ENCODE measurements around the gene IQSEC1.

The IQSEC1 gene

DNA sequence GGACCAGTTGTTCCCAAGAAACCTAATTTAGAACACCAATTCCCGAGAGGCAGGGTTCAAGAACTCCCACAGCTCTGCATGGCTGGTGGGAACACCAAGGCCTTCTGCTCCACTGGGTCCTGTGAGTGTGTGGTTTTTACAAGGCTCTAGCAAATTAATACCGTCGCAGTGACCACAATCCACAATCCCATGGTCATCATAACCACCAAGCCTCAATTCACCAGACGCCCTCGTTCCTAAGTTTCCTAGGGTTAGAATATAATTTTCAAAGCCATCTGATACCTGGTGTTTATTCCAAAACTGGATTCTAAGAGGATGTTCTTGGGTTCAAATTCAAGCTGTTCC is 116.9 kb downstream of the IQSEC1 start:
- H3K4me1 ChIP-seq (ENCODE audit: control insufficient read depth in 5 of 5, insufficient read depth in 5 of 5, low read length in 5 of 5): peaks cover 25 to 76% (median 67%) of the 10 kb centered on the region in 5 donors
- no peak overlapping the region for H3K9ac ChIP-seq (ENCODE audit: low read length in 5 of 5)
- H3K27ac ChIP-seq (ENCODE audit: low read depth, low read length): no peak overlapping the region
- H3K4me3 ChIP-seq (ENCODE audit: low read depth in 1 of 5, low read length in 5 of 5): no peak overlapping the region
- H3K9me3 ChIP-seq (ENCODE audit: control insufficient read depth in 5 of 5, low read length in 5 of 5): no peaks in the 10 kb centered on the region
- peaks cover 0 to 18% (median 4%) of the 10 kb centered on the region in 5 donors for H3K36me3 ChIP-seq (ENCODE audit: control insufficient read depth in 5 of 5, insufficient read depth in 5 of 5, low read length in 5 of 5)
- H3K27me3 ChIP-seq (ENCODE audit: control insufficient read depth in 5 of 5, insufficient read depth in 4 of 5, low read length in 5 of 5): no peaks in the 10 kb centered on the region

DNA sequence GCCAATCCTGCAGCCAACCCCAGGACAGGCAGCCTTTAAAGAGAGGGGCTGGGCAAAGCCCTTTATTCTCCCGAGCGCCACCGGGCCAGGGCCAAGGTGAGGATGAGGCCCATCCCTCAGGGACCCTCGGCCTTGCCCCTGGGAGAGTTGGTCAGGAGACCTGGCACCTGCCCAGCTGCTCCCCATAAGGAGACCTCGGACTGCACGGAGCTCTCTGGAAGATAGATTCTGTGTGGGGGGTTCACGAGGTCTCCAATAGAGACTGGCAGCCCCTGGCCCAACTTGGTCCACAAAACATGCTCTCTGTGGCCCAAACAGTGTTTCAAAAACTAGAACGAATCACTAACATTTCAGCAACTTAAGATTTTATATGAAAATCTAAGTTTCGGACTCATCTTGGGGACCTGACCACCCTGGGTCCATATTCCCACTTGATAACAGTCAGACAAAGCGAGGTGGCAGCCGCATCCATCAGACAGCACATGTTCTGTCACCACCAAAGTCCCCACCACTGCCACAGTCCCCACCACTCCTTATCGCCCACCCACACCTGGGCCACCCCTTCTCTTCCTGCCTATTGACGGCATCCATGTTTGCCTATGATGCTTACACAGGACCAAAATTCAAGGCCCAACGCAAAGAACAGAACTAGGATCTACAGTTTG is 117.4 kb downstream of the IQSEC1 start:
- Histone ChIP-seq H3K27me3 (ENCODE audit: control insufficient read depth in 5 of 5, insufficient read depth in 4 of 5, low read length in 5 of 5) (no peaks in the 10 kb centered on the region), H3K27ac (ENCODE audit: low read depth, low read length) (no peak overlapping the region), H3K9ac (ENCODE audit: low read length in 5 of 5) (peak overlapping the region in 1 of 5 donors; percentile 23), H3K4me1 (ENCODE audit: control insufficient read depth in 5 of 5, insufficient read depth in 5 of 5, low read length in 5 of 5) (peaks cover 25 to 71% (median 62%) of the 10 kb centered on the region in 5 donors), H3K36me3 (ENCODE audit: control insufficient read depth in 5 of 5, insufficient read depth in 5 of 5, low read length in 5 of 5) (peaks cover 0 to 18% (median 4%) of the 10 kb centered on the region in 5 donors), H3K4me3 (ENCODE audit: low read depth in 1 of 5, low read length in 5 of 5) (no peak overlapping the region), H3K9me3 (ENCODE audit: control insufficient read depth in 5 of 5, low read length in 5 of 5) (no peaks in the 10 kb centered on the region)

DNA sequence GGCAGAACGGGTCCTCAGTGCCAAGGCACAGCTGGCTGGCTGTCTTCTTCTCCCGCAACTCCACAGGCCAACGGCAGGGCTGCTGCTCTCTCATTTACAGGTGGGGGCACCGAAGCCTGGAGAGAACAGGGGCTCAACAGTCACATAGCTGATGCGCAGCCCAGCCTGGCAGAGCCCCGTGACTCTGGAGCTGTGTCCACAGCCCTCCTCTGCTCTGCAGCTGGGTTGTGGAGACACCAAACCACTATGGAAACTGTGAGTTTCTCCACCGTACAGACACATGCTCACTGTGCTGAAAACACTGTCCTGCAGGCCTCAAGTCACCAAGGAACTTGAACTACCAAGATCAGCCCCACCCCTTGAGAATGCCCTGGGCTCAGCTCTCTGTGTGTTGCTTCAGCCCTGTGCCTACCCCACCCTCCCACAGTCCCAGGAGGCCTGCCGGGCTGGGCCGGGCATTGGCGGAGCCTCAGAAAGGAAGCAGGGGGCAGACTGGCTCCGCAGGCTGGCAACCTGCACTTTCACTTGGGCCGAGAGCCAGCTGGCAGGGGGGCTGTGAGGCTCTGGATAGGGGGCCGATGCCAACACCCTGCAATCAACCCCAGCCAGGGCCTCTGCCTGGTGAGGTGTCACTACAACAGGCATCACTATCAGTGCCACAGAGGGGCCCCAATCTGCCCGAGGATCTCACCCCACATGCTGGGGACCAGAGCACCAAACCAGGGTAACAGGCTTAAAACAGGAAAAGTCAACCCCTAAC is 118.2 kb downstream of the IQSEC1 start:
- Histone ChIP-seq H3K36me3 (ENCODE audit: control insufficient read depth in 5 of 5, insufficient read depth in 5 of 5, low read length in 5 of 5) (peaks cover 0 to 18% (median 4%) of the 10 kb centered on the region in 5 donors), H3K27ac (ENCODE audit: low read depth, low read length) (peak overlapping the region; percentile 37), H3K27me3 (ENCODE audit: control insufficient read depth in 5 of 5, insufficient read depth in 4 of 5, low read length in 5 of 5) (no peaks in the 10 kb centered on the region), H3K4me1 (ENCODE audit: control insufficient read depth in 5 of 5, insufficient read depth in 5 of 5, low read length in 5 of 5) (peaks cover 24 to 66% (median 55%) of the 10 kb centered on the region in 5 donors), H3K9ac (ENCODE audit: low read length in 5 of 5) (peak overlapping the region in 4 of 5 donors; percentile 22 to 53 (median 36)), H3K4me3 (ENCODE audit: low read depth in 1 of 5, low read length in 5 of 5) (peak overlapping the region in 2 of 5 donors; percentile 2 to 8), H3K9me3 (ENCODE audit: control insufficient read depth in 5 of 5, low read length in 5 of 5) (no peaks in the 10 kb centered on the region)

DNA sequence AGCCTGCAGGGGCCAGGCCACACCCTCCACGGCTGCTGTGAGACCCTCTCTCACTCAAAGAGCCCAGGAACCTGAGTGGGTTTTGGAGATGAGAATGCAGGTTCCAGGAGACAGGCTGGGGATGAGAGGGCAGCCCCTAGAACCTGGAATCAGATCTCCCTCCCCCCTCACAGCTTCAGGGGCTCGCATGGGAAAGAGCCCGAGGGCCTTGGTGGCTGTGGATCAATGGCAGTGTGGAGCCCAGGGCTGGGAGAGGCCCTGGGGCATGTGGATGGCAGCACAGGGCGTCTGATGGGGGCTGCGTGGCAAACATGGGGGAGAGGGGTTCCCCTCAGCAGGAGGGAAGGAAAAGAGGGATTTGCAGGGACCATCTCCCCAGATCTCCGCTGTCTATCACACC is 119.0 kb downstream of the IQSEC1 start:
- no peak overlapping the region for H3K27ac ChIP-seq (ENCODE audit: low read depth, low read length)
- H3K9me3 ChIP-seq (ENCODE audit: control insufficient read depth in 5 of 5, low read length in 5 of 5): no peaks in the 10 kb centered on the region
- peaks cover 0 to 18% (median 4%) of the 10 kb centered on the region in 5 donors for H3K36me3 ChIP-seq (ENCODE audit: control insufficient read depth in 5 of 5, insufficient read depth in 5 of 5, low read length in 5 of 5)
- H3K4me3 ChIP-seq (ENCODE audit: low read depth in 1 of 5, low read length in 5 of 5): no peak overlapping the region
- peaks cover 19 to 64% (median 52%) of the 10 kb centered on the region in 5 donors for H3K4me1 ChIP-seq (ENCODE audit: control insufficient read depth in 5 of 5, insufficient read depth in 5 of 5, low read length in 5 of 5)
- H3K9ac ChIP-seq (ENCODE audit: low read length in 5 of 5): peak overlapping the region in 1 of 5 donors; percentile 53
- no peaks in the 10 kb centered on the region for H3K27me3 ChIP-seq (ENCODE audit: control insufficient read depth in 5 of 5, insufficient read depth in 4 of 5, low read length in 5 of 5)

DNA sequence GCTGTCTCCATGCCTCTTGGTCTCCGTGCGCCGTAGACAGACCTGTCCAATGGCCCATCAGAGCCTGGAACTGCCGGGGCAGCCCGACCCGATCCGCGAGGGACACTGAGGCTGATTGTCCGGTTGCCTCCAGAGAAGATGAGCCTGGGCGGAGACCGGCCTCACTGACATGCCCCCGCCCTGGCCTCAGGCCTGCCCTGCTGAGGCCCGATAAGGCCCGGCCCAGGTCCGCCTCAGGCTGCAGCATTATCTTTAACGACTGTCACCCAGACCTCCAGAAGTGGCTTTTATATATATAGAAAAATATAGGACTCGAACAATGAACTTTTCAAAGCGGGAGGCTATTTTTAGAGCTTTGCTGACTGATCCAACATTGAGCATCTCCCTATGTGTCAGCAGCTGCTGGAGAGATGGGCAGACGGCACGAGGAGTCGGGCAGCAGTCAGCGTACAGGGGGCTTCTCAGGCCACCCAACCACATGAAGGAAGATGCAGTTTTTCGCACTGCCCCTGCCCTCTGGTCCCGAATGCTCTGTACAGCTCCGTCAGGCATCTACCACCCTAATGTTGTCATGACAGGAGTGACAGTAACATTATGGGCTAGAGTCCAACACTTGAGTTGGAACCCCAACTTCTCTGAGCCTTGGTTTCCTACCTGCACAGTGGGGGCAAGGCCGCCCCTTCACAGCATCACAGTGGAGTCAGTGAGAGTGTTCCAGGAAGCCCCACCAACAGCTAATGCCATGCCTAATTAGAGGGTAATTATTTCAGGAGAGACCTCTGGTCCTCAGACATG is 119.8 kb downstream of the IQSEC1 start:
- H3K4me3 ChIP-seq (ENCODE audit: low read depth in 1 of 5, low read length in 5 of 5): no peak overlapping the region
- H3K4me1 ChIP-seq (ENCODE audit: control insufficient read depth in 5 of 5, insufficient read depth in 5 of 5, low read length in 5 of 5): peaks cover 24 to 64% (median 51%) of the 10 kb centered on the region in 5 donors
- H3K36me3 ChIP-seq (ENCODE audit: control insufficient read depth in 5 of 5, insufficient read depth in 5 of 5, low read length in 5 of 5): peaks cover 0 to 18% (median 4%) of the 10 kb centered on the region in 5 donors
- H3K27ac ChIP-seq (ENCODE audit: low read depth, low read length): no peak overlapping the region
- no peak overlapping the region for H3K9ac ChIP-seq (ENCODE audit: low read length in 5 of 5)
- H3K27me3 ChIP-seq (ENCODE audit: control insufficient read depth in 5 of 5, insufficient read depth in 4 of 5, low read length in 5 of 5): no peaks in the 10 kb centered on the region
- no peaks in the 10 kb centered on the region for H3K9me3 ChIP-seq (ENCODE audit: control insufficient read depth in 5 of 5, low read length in 5 of 5)

DNA sequence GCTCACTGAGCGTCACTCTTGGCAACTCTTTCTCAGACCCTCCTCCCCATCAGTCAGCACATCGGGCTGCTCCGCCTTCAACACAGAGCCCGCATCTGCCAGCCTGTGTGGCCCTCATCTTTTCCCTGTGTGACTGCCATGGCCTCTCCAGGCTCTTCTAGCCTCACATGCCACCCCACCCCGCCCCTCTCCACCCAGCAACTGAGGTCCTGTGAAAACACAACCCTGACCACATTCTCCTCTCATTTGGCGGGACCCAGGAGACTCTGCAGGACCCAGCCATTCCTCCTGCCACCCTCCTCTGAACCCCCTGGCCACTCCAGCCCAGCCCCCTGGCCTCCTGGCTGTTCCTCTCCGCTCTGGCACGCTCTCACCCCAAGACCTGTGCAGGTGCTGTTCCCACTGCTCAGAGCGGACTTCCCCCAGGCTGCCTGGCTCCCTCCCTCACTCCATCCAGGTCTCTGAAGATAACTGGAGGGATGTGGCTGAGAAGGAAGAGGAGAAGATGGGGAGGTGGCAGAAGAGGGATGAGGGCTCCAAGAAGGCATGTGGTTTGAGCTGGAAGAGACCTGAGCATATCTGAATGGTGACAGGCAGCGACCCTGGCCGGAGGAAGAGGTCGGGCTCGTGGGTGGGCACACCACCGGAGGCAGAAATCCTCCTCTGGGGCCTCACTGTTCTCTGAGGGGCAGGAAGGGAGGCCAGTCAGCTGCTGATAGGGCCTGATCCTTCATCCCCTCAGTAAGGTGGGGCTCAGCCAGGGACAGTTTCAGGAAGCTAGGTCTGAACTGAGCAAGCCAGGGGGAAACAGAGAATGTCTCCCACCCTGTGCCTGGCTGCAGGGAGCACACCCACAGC is 120.7 kb downstream of the IQSEC1 start:
- no peak overlapping the region for H3K9ac ChIP-seq (ENCODE audit: low read length in 5 of 5)
- no peaks in the 10 kb centered on the region for H3K27me3 ChIP-seq (ENCODE audit: control insufficient read depth in 5 of 5, insufficient read depth in 4 of 5, low read length in 5 of 5)
- H3K36me3 ChIP-seq (ENCODE audit: control insufficient read depth in 5 of 5, insufficient read depth in 5 of 5, low read length in 5 of 5): peaks cover 0 to 18% (median 4%) of the 10 kb centered on the region in 5 donors
- peaks cover 31 to 64% (median 57%) of the 10 kb centered on the region in 5 donors for H3K4me1 ChIP-seq (ENCODE audit: control insufficient read depth in 5 of 5, insufficient read depth in 5 of 5, low read length in 5 of 5)
- H3K4me3 ChIP-seq (ENCODE audit: low read depth in 1 of 5, low read length in 5 of 5): no peak overlapping the region
- H3K9me3 ChIP-seq (ENCODE audit: control insufficient read depth in 5 of 5, low read length in 5 of 5): no peaks in the 10 kb centered on the region
- H3K27ac ChIP-seq (ENCODE audit: low read depth, low read length): no peak overlapping the region

DNA sequence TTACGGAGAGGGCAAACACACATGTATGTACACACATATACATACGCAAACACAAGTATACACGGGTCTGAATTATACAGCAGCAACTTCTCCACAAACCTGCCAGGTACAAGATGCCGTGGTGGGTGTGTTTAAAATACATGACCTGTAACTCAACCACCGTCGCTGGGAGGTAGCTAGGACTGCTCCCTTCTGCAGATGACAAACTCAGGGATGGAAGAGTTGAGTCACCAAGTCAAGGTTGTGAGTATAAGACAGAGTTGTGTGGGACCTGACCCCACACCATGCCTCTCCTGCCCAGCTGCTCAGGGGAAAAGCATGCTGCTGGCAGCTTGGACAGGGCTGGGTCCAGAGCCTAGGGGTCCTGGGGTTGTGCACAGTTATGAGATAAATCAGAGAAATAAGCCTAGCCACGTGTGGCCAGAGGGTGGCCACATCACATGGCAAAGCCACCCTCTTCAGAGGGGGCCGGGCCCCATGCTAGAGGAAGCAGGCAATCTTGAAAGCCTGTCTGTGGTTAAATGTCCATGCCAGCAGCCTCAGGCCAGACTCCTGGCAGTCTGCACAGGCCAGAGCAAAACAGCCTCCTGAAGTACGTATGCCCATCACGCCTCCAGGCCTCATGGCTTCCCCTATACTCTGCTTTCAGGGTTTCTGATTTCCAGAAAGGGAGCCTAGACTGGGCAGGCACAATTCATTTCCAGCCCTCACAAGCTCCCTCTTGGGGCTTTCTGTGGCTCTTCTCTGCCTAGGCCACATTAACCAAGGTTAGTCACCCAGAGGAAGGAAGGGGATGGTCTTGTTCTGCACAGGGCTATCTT is 124.1 kb downstream of the IQSEC1 start:
- no peaks in the 10 kb centered on the region for H3K27me3 ChIP-seq (ENCODE audit: control insufficient read depth in 5 of 5, insufficient read depth in 4 of 5, low read length in 5 of 5)
- H3K9ac ChIP-seq (ENCODE audit: low read length in 5 of 5): no peak overlapping the region
- no peak overlapping the region for H3K4me3 ChIP-seq (ENCODE audit: low read depth in 1 of 5, low read length in 5 of 5)
- peaks cover 0 to 13% (median 4%) of the 10 kb centered on the region in 5 donors for H3K36me3 ChIP-seq (ENCODE audit: control insufficient read depth in 5 of 5, insufficient read depth in 5 of 5, low read length in 5 of 5)
- H3K9me3 ChIP-seq (ENCODE audit: control insufficient read depth in 5 of 5, low read length in 5 of 5): no peaks in the 10 kb centered on the region
- H3K4me1 ChIP-seq (ENCODE audit: control insufficient read depth in 5 of 5, insufficient read depth in 5 of 5, low read length in 5 of 5): peaks cover 17 to 55% (median 34%) of the 10 kb centered on the region in 5 donors
- no peak overlapping the region for H3K27ac ChIP-seq (ENCODE audit: low read depth, low read length)

DNA sequence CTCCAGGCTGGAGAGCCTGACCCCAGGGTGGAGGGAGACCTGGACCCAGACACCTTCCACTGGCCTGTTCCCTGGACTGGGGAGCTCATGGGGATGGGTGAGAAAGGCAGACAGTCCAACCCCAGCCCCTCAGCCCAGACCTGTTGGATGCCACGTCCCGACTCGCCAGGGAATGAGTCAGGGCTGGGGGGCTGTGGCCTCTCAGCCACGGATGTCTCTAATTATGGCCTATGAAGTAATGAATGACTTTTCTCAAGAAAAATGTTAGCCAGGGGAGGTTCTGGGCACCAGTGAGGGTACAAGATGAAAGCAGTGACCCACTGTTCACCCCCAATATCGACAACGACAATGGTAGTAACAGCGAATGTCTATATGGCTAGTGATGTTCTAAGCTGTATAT is 124.9 kb downstream of the IQSEC1 start:
- Histone ChIP-seq H3K27ac (ENCODE audit: low read depth, low read length) (no peak overlapping the region), H3K27me3 (ENCODE audit: control insufficient read depth in 5 of 5, insufficient read depth in 4 of 5, low read length in 5 of 5) (no peaks in the 10 kb centered on the region), H3K9me3 (ENCODE audit: control insufficient read depth in 5 of 5, low read length in 5 of 5) (no peaks in the 10 kb centered on the region), H3K9ac (ENCODE audit: low read length in 5 of 5) (no peak overlapping the region), H3K36me3 (ENCODE audit: control insufficient read depth in 5 of 5, insufficient read depth in 5 of 5, low read length in 5 of 5) (peaks cover 0 to 7% (median under 1%) of the 10 kb centered on the region in 5 donors), H3K4me1 (ENCODE audit: control insufficient read depth in 5 of 5, insufficient read depth in 5 of 5, low read length in 5 of 5) (peaks cover 17 to 50% (median 31%) of the 10 kb centered on the region in 5 donors), H3K4me3 (ENCODE audit: low read depth in 1 of 5, low read length in 5 of 5) (no peak overlapping the region)
